A549 (cell line): Measurements from ENCODE around the gene GPR183. TPM values are rescaled to one million over a fixed set of nuclear protein-coding genes. Genes with fewer than 3 reads are reported as not detected.

ENCODE experiments used
- ATAC-seq, 2 experiments: fragments of 200-7000 bp in 1 of 2; fragments of >200 bp in 1 of 2; cut with Nextera tagmentation in 1 of 2; cut with Tn5 transposase in 1 of 2; 3 replicates each; pipeline versions ENCODE4 v1.8.0 to v1.9.1; 2018 to 2020; ENCODE audit warnings: mild to moderate bottlenecking in 1 of 2, moderate library complexity in 1 of 2
- CTCF ChIA-PET: fragments of 300-600 bp; sonication (Branson Sonifier 250); formaldehyde crosslinking; extraction: SDS; loops from one replicate; lab custom pipeline; 2021; ENCODE audit warnings: antibody characterized with exemption, inconsistent platforms; lab: Yijun Ruan, JAX
- POLR2A ChIA-PET: fragments of 350-600 bp; formaldehyde crosslinking; extraction: SDS; loops from one replicate; lab custom pipeline; 2021; ENCODE audit warnings: antibody characterized with exemption, inconsistent platforms; lab: Yijun Ruan, JAX
- DNase-seq, 2 experiments: peaks; one replicate each; pipeline versions ENCODE4 v3.0.0 to v3.0.0-alpha.2; 2011 to 2016; ENCODE audit warnings: low read depth in 1 of 2, low spot score in 1 of 2
- FAIRE-seq: peaks from 2 replicates; lab custom pipeline; 2011; peaks lifted over from hg19 to GRCh38; lab: Jason Lieb, UNC
- H3K27ac ChIP-seq, 2 experiments: fragments of >200 bp; sonication (Bioruptor Twin); formaldehyde crosslinking; 3 replicates each; pipeline ENCODE4 v1.5.1; 2016 to 2017
- H3K4me1 ChIP-seq: fragments of >200 bp; sonication (Bioruptor Twin); formaldehyde crosslinking; 3 replicates; pipeline ENCODE4 v1.6.1; 2016
- H3K4me2 ChIP-seq: fragments of >200 bp; sonication (Bioruptor Twin); formaldehyde crosslinking; 3 replicates; pipeline ENCODE4 v1.6.1; 2016
- H3K4me3 ChIP-seq: fragments of >200 bp; sonication (Bioruptor Twin); formaldehyde crosslinking; 3 replicates; pipeline ENCODE4 v1.5.1; 2016
- H3K9me3 ChIP-seq: fragments of >200 bp; sonication (Bioruptor Twin); formaldehyde crosslinking; 3 replicates; pipeline ENCODE4 v1.6.1; 2016
- CBX2 ChIP-seq: fragments of 200-600 bp; sonication (generic); IDR thresholded peaks from 2 replicates; pipeline ENCODE4 v1.6.1; 2016; ENCODE audit warnings: low read depth, mild to moderate bottlenecking, borderline replicate concordance
- CEBPB ChIP-seq, 2 experiments: fragments of >200 bp in 1 of 2; sonication (Bioruptor Twin) in 1 of 2; formaldehyde crosslinking in 1 of 2; IDR thresholded peaks; 2 replicates each; pipeline ENCODE4 v1.6.1; 2012 to 2016
- CHD2 ChIP-seq: fragments of 150-350 bp; IDR thresholded peaks from 2 replicates; pipeline ENCODE4 v1.6.1; 2014; ENCODE audit warnings: low read length; ENCODE audit not compliant: partially characterized antibody
- CHD4 ChIP-seq: fragments of 200-600 bp; sonication (generic); IDR thresholded peaks from 2 replicates; pipeline ENCODE4 v1.6.1; 2016; ENCODE audit warnings: antibody characterized with exemption, mild to moderate bottlenecking, borderline replicate concordance
- FOSL2 ChIP-seq, 2 experiments: fragments of 450-650 bp in 1 of 2; fragments of >200 bp in 1 of 2; sonication (Bioruptor Twin) in 1 of 2; formaldehyde crosslinking; IDR thresholded peaks; 2 replicates each; pipeline versions ENCODE4 v1.5.0 to v1.6.1; 2016 to 2020; ENCODE audit warnings: mild to moderate bottlenecking in 1 of 2, moderate library complexity in 1 of 2
- FOXS1 ChIP-seq: fragments of 250-450 bp; sonication (Bioruptor Pico); IDR thresholded peaks from 2 replicates; pipeline ENCODE4 v1.5.0; 2020; ENCODE audit warnings: mild to moderate bottlenecking, moderate library complexity
- GATA3 ChIP-seq: IDR thresholded peaks from 2 replicates; pipeline ENCODE4 v1.6.1; 2012; ENCODE audit warnings: borderline replicate concordance
- JUN ChIP-seq, 2 experiments: fragments of >200 bp; sonication (Bioruptor Twin); formaldehyde crosslinking; IDR thresholded peaks; 2 replicates in 1 of 2; 3 replicates in 1 of 2; pipeline ENCODE4 v1.6.1; 2016 to 2017
- PHF8 ChIP-seq: fragments of 200-600 bp; sonication (generic); IDR thresholded peaks from 2 replicates; pipeline ENCODE4 v1.6.1; 2016; ENCODE audit warnings: low read depth, mild to moderate bottlenecking, antibody characterized with exemption, moderate library complexity, borderline replicate concordance
- POLR2AphosphoS2 ChIP-seq: conservative IDR thresholded peaks from 2 replicates; pipeline ENCODE4 v1.6.1; 2012; ENCODE audit warnings: low read length, improper control_type of control experiment, inconsistent platforms
- RCOR1 ChIP-seq: fragments of 150-350 bp; IDR thresholded peaks from 2 replicates; pipeline ENCODE4 v1.6.1; 2014; ENCODE audit warnings: antibody characterized with exemption, low read length, low read depth
- RFX5 ChIP-seq: fragments of 450-650 bp; IDR thresholded peaks from 2 replicates; pipeline ENCODE4 v1.7.1; 2014; ENCODE audit warnings: antibody characterized with exemption, mild to moderate bottlenecking, moderate library complexity
- TFCP2L1 ChIP-seq: fragments of 250-450 bp; sonication (Bioruptor Pico); IDR thresholded peaks from 2 replicates; pipeline ENCODE4 v1.5.0; 2021; ENCODE audit warnings: mild to moderate bottlenecking
- ZSCAN20 ChIP-seq: fragments of 250-450 bp; sonication (Bioruptor Pico); IDR thresholded peaks from 2 replicates; pipeline ENCODE4 v1.8.0; 2022; ENCODE audit warnings: mild to moderate bottlenecking, moderate library complexity
- WGBS: methylation state at CpG from one replicate; pipeline ENCODE4 v1.1.6; 2017; ENCODE audit errors: missing lambda C conversion rate; 5-methylcytosine and 5-hydroxymethylcytosine counted together
- polyA plus RNA-seq, 4 experiments: library from polyadenylated mRNA; depleted of rRNA in 3 of 4; stranded (reverse); fragments of >200 nt; fragmentation: RNase III in 1 of 4; extraction: RNeasy Plus Mini Kit Qiagen cat#74134 plus additional on column Dnase treatment in 1 of 4; gene quantifications; 2 replicates in 3 of 4; 3 replicates in 1 of 4; pipeline ENCODE4 v1.2.3, GENCODE V29; 2011 to 2017
- TF ChIP-seq, protein P1 (sequence below): fragments of 200-600 bp; sonication (generic); IDR thresholded peaks from 2 replicates; pipeline ENCODE4 v1.6.1; 2016; ENCODE audit warnings: antibody characterized with exemption, mild to moderate bottlenecking, moderate library complexity
- TF ChIP-seq, protein P2 (sequence below): IDR thresholded peaks from 2 replicates; pipeline ENCODE4 v1.6.1; 2012
- TF ChIP-seq, protein P3 (sequence below): fragments of 150-350 bp; IDR thresholded peaks from 2 replicates; pipeline ENCODE4 v1.6.1; 2014; ENCODE audit warnings: low read depth, mild to moderate bottlenecking, low read length
- TF ChIP-seq, protein P4 (sequence below): fragments of >200 bp; sonication (Bioruptor Twin); formaldehyde crosslinking; IDR thresholded peaks from 3 replicates; pipeline ENCODE4 v1.5.1; 2016

The GPR183 gene
- polyA plus RNA-seq, 2 of the 4 experiments (the other 2 are of a cell fraction) = not detected

DNA sequence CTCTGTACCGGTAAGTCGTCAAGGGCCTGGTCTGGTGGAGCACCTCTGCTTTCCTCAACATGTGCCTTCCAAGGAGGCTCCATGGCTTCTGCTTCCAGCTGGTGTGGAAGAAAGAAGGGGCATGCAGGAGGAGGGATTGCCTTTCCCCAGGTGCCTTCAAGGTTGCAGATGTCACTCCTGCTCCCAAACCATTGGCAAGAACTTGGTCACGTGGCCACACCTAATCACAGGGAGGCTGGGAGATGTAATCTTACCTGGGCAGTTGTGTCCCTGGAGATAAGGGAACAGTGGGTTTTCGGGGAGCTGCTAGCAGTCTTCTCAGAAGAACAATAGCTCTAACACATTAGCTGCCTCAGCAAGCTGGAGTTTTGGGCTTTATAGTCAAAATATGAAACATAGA is 39.3 kb downstream of the GPR183 start:
- Histone ChIP-seq H3K4me2 (no peak overlapping the region), H3K4me1 (no peaks in the 10 kb centered on the region), H3K4me3 (no peak overlapping the region), H3K27ac (no peak overlapping the region), H3K9me3 (peaks cover 4% of the 10 kb centered on the region; the same call in 1 of the 3 replicates)
- DNase-seq (no peak), FAIRE-seq (no peak), ATAC-seq (no peak)
- CTCF ChIA-PET = interaction anchor here (1.0 to 5.6 kb wide), 8 partner anchors 17 to 169 kb away, joined by 3 to 106 read pairs (median 10); partner anchors contain the start of gene UBAC2
- TF ChIP-seq FOSL2 (IDR thresholded peaks at IDR 0.05) (no peak), FOSL2 (CRISPR knock-in tag; IDR thresholded peaks at IDR 0.05) (no peak), CEBPB (IDR thresholded peaks at IDR 0.05) (no peak), RCOR1 (no peak), POLR2AphosphoS2 (no peak), CHD4 (no peak), FOXS1 (CRISPR knock-in tag) (no peak), CHD2 (no peak), CBX2 (no peak), TFCP2L1 (CRISPR knock-in tag) (no peak)
- TF ChIP-seq, protein P1, sequence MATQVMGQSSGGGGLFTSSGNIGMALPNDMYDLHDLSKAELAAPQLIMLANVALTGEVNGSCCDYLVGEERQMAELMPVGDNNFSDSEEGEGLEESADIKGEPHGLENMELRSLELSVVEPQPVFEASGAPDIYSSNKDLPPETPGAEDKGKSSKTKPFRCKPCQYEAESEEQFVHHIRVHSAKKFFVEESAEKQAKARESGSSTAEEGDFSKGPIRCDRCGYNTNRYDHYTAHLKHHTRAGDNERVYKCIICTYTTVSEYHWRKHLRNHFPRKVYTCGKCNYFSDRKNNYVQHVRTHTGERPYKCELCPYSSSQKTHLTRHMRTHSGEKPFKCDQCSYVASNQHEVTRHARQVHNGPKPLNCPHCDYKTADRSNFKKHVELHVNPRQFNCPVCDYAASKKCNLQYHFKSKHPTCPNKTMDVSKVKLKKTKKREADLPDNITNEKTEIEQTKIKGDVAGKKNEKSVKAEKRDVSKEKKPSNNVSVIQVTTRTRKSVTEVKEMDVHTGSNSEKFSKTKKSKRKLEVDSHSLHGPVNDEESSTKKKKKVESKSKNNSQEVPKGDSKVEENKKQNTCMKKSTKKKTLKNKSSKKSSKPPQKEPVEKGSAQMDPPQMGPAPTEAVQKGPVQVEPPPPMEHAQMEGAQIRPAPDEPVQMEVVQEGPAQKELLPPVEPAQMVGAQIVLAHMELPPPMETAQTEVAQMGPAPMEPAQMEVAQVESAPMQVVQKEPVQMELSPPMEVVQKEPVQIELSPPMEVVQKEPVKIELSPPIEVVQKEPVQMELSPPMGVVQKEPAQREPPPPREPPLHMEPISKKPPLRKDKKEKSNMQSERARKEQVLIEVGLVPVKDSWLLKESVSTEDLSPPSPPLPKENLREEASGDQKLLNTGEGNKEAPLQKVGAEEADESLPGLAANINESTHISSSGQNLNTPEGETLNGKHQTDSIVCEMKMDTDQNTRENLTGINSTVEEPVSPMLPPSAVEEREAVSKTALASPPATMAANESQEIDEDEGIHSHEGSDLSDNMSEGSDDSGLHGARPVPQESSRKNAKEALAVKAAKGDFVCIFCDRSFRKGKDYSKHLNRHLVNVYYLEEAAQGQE = no peak
- TF ChIP-seq, protein P2, sequence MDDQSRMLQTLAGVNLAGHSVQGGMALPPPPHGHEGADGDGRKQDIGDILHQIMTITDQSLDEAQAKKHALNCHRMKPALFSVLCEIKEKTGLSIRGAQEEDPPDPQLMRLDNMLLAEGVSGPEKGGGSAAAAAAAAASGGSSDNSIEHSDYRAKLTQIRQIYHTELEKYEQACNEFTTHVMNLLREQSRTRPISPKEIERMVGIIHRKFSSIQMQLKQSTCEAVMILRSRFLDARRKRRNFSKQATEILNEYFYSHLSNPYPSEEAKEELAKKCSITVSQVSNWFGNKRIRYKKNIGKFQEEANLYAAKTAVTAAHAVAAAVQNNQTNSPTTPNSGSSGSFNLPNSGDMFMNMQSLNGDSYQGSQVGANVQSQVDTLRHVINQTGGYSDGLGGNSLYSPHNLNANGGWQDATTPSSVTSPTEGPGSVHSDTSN = no peak
- 89% methylated on average over 3 of the region's 4 CpGs for WGBS
- POLR2A ChIA-PET = no interaction called here

DNA sequence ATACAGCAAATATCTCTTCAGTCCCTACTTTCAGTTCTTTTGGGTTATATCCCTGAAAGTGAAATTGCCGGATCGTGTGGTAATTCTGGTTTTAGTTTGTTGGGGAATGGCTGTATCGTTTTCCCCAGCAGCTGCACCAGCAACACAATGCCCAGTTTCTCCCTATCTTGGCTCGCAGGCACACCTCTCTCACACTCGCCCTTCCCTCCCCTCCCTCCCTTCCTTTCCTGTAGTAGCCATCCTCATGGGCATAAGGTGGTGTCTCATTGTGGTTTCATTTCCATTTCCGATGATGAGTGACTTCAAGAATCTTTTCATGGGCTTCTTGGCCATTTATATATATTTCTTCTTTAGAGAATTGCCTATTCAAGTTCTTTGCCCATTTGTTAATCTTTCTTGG is 40.4 kb downstream of the GPR183 start:
- DNase-seq = no peak
- Histone ChIP-seq H3K4me3 (no peak overlapping the region), H3K27ac (no peak overlapping the region), H3K4me2 (no peak overlapping the region), H3K4me1 (no peaks in the 10 kb centered on the region), H3K9me3 (no peaks in the 10 kb centered on the region)
- FAIRE-seq = no peak
- ChIA-PET POLR2A (no interaction called here), CTCF (interaction anchor here (0.6 to 5.6 kb wide), 11 partner anchors 8 to 170 kb away, joined by 3 to 106 read pairs (median 5); partner anchors contain the start of gene UBAC2)
- no peak for ATAC-seq
- no peak for TF ChIP-seq RFX5
- no peak for TF ChIP-seq CEBPB (IDR thresholded peaks at IDR 0.05)
- TF ChIP-seq, protein P1 = no peak
- TF ChIP-seq, protein P3, sequence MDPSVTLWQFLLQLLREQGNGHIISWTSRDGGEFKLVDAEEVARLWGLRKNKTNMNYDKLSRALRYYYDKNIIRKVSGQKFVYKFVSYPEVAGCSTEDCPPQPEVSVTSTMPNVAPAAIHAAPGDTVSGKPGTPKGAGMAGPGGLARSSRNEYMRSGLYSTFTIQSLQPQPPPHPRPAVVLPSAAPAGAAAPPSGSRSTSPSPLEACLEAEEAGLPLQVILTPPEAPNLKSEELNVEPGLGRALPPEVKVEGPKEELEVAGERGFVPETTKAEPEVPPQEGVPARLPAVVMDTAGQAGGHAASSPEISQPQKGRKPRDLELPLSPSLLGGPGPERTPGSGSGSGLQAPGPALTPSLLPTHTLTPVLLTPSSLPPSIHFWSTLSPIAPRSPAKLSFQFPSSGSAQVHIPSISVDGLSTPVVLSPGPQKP = no peak
- no peak for TF ChIP-seq GATA3
- TF ChIP-seq JUN (IDR thresholded peaks at IDR 0.05) = no peak
- TF ChIP-seq TFCP2L1 (CRISPR knock-in tag) = no peak
- TF ChIP-seq, protein P4, sequence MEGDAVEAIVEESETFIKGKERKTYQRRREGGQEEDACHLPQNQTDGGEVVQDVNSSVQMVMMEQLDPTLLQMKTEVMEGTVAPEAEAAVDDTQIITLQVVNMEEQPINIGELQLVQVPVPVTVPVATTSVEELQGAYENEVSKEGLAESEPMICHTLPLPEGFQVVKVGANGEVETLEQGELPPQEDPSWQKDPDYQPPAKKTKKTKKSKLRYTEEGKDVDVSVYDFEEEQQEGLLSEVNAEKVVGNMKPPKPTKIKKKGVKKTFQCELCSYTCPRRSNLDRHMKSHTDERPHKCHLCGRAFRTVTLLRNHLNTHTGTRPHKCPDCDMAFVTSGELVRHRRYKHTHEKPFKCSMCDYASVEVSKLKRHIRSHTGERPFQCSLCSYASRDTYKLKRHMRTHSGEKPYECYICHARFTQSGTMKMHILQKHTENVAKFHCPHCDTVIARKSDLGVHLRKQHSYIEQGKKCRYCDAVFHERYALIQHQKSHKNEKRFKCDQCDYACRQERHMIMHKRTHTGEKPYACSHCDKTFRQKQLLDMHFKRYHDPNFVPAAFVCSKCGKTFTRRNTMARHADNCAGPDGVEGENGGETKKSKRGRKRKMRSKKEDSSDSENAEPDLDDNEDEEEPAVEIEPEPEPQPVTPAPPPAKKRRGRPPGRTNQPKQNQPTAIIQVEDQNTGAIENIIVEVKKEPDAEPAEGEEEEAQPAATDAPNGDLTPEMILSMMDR = no peak
- no peak for TF ChIP-seq FOXS1 (CRISPR knock-in tag)
- no peak for TF ChIP-seq ZSCAN20
- no peak for TF ChIP-seq CHD4
- no peak for TF ChIP-seq PHF8
- 85% methylated on average over 6 of the region's 6 CpGs for WGBS
